OCI-M1 (cell line): ENCODE data around the gene PRR4.

Experiments used
- DNase-seq: peaks from one replicate; lab custom pipeline; 2025; lab: John Stamatoyannopoulos, UW

PRR4 gene

GRCh38 chr12:10849425-10849878 lies at the start of gene PRR4:
Gene PRR4, minus strand, starts transcription at chr12:10849475. Its CDS starts 38 bp downstream, at chr12:10849437.
- DNase-seq, result no peak

GRCh38 chr12:10896854-10897253 lies 47.6 kb upstream of the PRR4 start:
- no peak for DNase-seq

- DNase-seq, result no peak
Measured at GRCh38 chr12:10891937-10892336, 42.7 kb upstream of the PRR4 start.

GRCh38 chr12:10889226-10889625 lies 40.0 kb upstream of the PRR4 start:
- no peak for DNase-seq

- DNase-seq, result no peak
Measured at GRCh38 chr12:10884086-10884725, 34.9 kb upstream of the PRR4 start, which contains the start of gene PRH1. Gene PRH1, minus strand, starts transcription at chr12:10884255. Its CDS starts 38 bp downstream, at chr12:10884217.

GRCh38 chr12:10873378-10873777 lies 24.1 kb upstream of the PRR4 start:
- DNase-seq, result no peak

- DNase-seq, result no peak
Measured at GRCh38 chr12:10867381-10867780, 18.1 kb upstream of the PRR4 start.

- no peak for DNase-seq
Measured at GRCh38 chr12:10863512-10864218, 14.4 kb upstream of the PRR4 start.

GRCh38 chr12:10861366-10861765 lies 12.1 kb upstream of the PRR4 start:
- no peak for DNase-seq

GRCh38 chr12:10855807-10856206 lies 6.5 kb upstream of the PRR4 start:
- DNase-seq, result no peak

GRCh38 chr12:10853776-10854175 lies 4.5 kb upstream of the PRR4 start:
- no peak for DNase-seq

- DNase-seq, result no peak
Measured at GRCh38 chr12:10851243-10851858, 2.1 kb upstream of the PRR4 start.

GRCh38 chr12:10847744-10848143 lies 1.5 kb downstream of the PRR4 start:
- no peak for DNase-seq

- no peak for DNase-seq
Measured at GRCh38 chr12:10842862-10843261, 6.4 kb downstream of the PRR4 start.

- no peak for DNase-seq
Measured at GRCh38 chr12:10838461-10838860, 10.8 kb downstream of the PRR4 start.

GRCh38 chr12:10829994-10830393 lies 19.3 kb downstream of the PRR4 start:
- no peak for DNase-seq

GRCh38 chr12:10826258-10826657 lies 23.0 kb downstream of the PRR4 start, which contains the start of gene TAS2R10:
Gene TAS2R10, minus strand, starts transcription at chr12:10826358. Its CDS starts 89 bp downstream, at chr12:10826269.
- DNase-seq, result no peak

- DNase-seq, result no peak
Measured at GRCh38 chr12:10824957-10825356, 24.3 kb downstream of the PRR4 start.

GRCh38 chr12:10811883-10812536 lies 37.3 kb downstream of the PRR4 start:
- no peak for DNase-seq

GRCh38 chr12:10810068-10810467 lies 39.2 kb downstream of the PRR4 start, which contains the start of gene TAS2R9:
Gene TAS2R9, minus strand, starts transcription at chr12:10810168. Its CDS starts 93 bp downstream, at chr12:10810075.
- no peak for DNase-seq

- no peak for DNase-seq
Measured at GRCh38 chr12:10807186-10807585, 42.1 kb downstream of the PRR4 start, which contains the start of gene TAS2R8. Gene TAS2R8, minus strand, starts transcription at chr12:10807286. Its CDS starts 306 bp downstream, at chr12:10806980.

- DNase-seq, result no peak
Measured at GRCh38 chr12:10802587-10802986, 46.7 kb downstream of the PRR4 start, which contains the start of gene TAS2R7. Gene TAS2R7, minus strand, starts transcription at chr12:10802627. Its CDS starts 57 bp downstream, at chr12:10802570.
